OCI-LY7 (cell line): Measurements from ENCODE around the gene CALN1.

ENCODE experiments used
- EZH2phosphoT487 ChIP-seq: fragments of 200-600 bp; sonication (generic); IDR thresholded peaks from 2 replicates; pipeline ENCODE4 v1.6.1; 2018; ENCODE audit warnings: low read depth, borderline replicate concordance, mild to moderate bottlenecking, mixed run types, antibody characterized with exemption, low read length, moderate library complexity, mixed read lengths
- TF ChIP-seq, protein P1 (sequence below): fragments of 200-600 bp; sonication (generic); conservative IDR thresholded peaks from 2 replicates; pipeline ENCODE4 v1.5.1; 2014; ENCODE audit warnings: mild to moderate bottlenecking, antibody characterized with exemption, low read length, moderate library complexity, mixed read lengths

DNA sequence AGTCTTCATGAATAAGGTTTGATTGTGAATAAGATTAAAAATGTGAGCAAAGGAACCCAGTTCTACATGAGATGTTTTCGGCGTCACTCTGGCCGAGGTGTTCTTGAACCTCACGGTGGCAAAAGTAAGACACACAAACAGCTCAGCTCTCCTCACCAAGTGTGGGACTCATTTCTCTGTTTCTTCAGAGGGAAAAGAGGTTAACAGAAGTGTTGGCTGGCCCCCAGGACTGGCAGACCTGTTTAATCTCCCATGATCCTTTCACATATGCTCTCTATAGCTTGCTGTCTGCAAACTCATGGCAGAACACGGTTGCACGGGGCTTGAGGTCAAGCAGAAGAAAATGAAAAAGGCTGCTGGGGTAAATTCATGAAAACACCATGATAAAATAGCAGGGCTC, 394.4 kb downstream of the CALN1 start:
- TF ChIP-seq, protein P1, sequence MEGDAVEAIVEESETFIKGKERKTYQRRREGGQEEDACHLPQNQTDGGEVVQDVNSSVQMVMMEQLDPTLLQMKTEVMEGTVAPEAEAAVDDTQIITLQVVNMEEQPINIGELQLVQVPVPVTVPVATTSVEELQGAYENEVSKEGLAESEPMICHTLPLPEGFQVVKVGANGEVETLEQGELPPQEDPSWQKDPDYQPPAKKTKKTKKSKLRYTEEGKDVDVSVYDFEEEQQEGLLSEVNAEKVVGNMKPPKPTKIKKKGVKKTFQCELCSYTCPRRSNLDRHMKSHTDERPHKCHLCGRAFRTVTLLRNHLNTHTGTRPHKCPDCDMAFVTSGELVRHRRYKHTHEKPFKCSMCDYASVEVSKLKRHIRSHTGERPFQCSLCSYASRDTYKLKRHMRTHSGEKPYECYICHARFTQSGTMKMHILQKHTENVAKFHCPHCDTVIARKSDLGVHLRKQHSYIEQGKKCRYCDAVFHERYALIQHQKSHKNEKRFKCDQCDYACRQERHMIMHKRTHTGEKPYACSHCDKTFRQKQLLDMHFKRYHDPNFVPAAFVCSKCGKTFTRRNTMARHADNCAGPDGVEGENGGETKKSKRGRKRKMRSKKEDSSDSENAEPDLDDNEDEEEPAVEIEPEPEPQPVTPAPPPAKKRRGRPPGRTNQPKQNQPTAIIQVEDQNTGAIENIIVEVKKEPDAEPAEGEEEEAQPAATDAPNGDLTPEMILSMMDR = no peak
- TF ChIP-seq EZH2phosphoT487 = no peak
